ENCODE measurements around the gene PDGFRB.

PDGFRB gene

DNA sequence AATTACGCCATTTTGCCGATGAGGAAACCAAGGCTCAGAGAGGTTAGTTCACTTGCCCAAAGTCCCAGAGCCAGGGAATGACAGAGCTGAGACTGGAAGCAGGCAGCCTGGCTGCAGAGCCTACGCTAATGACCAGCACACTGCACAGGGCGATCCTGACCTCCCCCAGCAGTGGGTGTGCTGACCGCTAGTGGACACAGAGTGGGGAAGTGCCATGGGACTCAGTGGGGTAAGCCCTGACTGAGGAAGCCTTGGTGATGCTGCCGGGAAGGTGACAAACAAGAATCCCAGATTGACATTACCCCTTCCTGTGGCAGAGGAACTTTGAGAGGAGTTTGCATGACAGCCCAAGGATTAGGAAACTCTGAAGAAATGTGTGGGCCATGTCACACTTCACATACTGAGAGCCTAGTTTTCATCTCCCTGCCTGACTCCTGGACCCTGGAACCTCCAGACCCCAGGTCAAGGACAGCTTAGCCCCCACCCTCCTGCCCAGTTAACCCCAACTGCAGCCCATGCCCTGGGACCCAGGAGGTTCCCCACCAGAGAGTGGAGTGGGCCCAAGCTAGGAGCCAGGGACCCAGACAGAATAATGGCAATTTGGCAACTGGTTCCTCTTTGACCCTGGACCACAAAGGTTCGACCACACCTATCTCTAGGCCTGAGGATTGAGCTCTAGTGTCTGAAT is 49.6 kb downstream of the PDGFRB start:
- DNase-seq (ENCODE audit: low read depth): no peak
- TF ChIP-seq, protein P1, sequence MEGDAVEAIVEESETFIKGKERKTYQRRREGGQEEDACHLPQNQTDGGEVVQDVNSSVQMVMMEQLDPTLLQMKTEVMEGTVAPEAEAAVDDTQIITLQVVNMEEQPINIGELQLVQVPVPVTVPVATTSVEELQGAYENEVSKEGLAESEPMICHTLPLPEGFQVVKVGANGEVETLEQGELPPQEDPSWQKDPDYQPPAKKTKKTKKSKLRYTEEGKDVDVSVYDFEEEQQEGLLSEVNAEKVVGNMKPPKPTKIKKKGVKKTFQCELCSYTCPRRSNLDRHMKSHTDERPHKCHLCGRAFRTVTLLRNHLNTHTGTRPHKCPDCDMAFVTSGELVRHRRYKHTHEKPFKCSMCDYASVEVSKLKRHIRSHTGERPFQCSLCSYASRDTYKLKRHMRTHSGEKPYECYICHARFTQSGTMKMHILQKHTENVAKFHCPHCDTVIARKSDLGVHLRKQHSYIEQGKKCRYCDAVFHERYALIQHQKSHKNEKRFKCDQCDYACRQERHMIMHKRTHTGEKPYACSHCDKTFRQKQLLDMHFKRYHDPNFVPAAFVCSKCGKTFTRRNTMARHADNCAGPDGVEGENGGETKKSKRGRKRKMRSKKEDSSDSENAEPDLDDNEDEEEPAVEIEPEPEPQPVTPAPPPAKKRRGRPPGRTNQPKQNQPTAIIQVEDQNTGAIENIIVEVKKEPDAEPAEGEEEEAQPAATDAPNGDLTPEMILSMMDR (IDR thresholded peaks at IDR 0.05; ENCODE audit: insufficient read depth, low read depth, low read length, missing control alignments): no peak
- no peak overlapping the region for H3K4me3 ChIP-seq (ENCODE audit: low read length)

DNA sequence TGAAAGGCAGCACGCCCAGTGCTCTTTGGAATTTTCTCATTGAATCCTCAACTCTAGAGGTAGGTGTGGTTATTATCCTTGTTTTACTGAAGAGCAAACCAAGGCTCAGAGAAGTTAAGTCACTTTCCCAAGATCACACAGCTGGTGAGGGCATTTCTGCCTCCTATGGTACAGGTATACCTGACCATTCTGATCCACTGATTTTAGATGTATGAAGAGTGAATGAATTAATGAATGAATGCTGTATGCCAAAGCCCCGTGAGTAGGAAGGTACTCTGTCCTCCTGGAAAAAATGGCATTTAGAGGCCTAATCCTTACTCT is 51.1 kb downstream of the PDGFRB start:
- TF ChIP-seq, protein P1 (IDR thresholded peaks at IDR 0.05; ENCODE audit: insufficient read depth, low read depth, low read length, missing control alignments): no peak
- no peak overlapping the region for H3K4me3 ChIP-seq (ENCODE audit: low read length)
- no peak for DNase-seq (ENCODE audit: low read depth)

DNA sequence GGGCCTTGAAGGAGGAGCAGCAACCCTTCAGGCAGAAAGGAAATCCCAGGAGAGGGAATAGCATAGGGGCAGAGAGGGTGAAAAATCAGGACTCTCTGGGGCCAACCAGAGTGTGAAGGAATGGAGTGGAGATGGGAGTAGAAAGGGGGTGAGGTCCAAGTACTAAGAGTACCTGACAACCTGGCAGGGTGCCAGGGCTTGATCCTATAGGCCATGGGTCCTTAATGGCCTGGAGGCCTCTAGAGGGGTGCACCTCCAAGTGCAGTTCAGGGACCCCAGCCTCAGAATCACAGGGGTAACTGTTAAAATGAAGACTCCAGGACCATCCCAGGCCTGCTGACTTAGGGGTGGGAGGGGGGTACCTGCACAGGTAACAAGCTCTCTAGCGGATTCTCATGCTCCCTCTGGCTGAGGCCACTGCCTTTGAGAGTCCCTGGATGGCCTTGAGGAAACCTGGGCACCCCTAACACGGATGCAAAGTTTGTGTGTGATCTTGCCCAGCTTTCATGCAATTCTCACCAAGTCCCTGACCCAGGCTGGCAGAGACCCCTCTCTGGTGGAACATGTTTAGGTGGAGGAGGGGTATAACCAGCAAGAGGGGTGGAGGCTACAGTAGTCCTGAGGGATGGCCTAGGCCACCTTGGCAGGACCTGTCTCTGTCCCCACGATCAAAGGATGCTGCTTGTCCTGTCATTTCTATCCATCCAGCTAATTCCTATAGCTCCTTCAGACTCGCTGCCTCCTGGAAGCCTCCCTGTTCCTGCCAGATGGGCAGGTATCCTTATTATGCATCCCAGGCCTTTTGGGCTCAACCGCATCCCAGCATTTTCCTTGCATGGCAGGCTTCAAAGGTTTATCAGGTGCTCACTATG is 51.7 kb downstream of the PDGFRB start:
- H3K4me3 ChIP-seq (ENCODE audit: low read length): no peak overlapping the region
- DNase-seq (ENCODE audit: low read depth): no peak
- TF ChIP-seq, protein P1 (IDR thresholded peaks at IDR 0.05; ENCODE audit: insufficient read depth, low read depth, low read length, missing control alignments): no peak

DNA sequence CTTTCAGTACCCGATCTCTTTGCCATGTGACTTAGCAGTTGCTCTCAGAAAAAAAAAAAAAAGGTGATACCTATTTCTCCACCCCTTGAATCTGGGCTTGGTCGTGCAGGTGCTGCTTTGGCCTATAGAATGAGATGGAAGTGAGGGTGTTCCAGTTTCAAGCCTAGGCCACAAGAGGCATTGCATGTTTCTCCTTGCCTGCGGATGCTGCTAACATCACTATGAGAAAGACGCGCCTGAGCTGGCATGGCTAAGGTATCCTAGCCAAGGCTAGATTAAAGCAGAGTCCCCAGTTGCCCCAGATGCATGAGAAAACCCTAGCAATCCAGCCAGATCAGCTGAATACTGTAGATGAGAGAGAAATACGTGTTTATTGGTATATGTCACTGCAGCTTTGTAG is 54.6 kb downstream of the PDGFRB start:
- no peak for DNase-seq (ENCODE audit: low read depth)
- TF ChIP-seq, protein P1 (IDR thresholded peaks at IDR 0.05; ENCODE audit: insufficient read depth, low read depth, low read length, missing control alignments): no peak
- no peak overlapping the region for H3K4me3 ChIP-seq (ENCODE audit: low read length)

DNA sequence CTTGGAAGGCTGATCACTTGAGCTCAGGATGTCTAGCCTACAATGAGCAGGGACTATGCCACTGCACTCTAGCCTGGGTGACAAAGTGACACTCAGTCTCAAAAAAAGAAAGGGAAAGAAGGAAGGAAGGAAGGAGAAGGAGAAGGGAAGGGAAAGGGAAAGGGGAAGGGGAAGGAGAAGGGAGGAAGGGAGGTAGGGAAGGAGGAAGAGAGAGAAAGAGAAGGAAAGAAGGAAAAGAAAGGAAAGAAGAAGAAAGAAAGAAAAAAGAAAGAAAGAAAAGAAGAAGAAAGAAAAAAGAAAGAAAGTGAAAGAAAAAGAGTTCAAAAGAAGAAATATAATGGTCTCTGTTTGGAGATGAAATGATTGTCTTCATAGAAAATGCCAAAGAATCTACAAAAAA is 58.5 kb downstream of the PDGFRB start:
- TF ChIP-seq, protein P1 (IDR thresholded peaks at IDR 0.05; ENCODE audit: insufficient read depth, low read depth, low read length, missing control alignments): no peak
- no peak for DNase-seq (ENCODE audit: low read depth)

DNA sequence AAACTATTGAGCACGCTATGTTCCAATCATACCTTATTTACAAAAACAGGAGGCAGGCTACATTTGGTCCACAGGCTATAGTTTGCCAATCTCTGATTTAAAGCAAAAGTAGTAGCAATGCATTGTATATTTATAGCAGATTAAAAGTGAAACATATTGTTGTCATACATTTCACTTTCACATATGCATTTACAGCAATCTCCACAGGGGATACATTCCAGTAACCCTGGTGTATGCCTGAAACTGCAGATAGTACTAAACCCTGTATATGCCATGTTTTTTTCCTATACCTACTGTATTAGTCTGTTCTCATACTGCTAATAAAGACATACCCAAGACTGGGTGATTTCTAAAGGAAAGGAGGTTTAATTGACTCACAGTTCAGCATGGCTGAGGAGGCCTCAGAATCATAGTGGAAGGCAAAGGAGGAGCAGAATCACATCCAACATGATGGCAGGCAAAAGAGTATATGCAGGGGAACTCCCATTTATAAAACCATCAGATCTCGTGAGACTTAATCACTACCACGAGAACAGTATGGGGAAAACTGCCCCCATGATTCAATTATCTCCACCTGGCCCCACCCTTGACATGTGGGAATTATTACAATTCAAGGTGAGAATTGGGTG is 63.4 kb downstream of the PDGFRB start:
- DNase-seq (ENCODE audit: low read depth): no peak
- TF ChIP-seq, protein P1 (IDR thresholded peaks at IDR 0.05; ENCODE audit: insufficient read depth, low read depth, low read length, missing control alignments): no peak
- no peak overlapping the region for H3K4me3 ChIP-seq (ENCODE audit: low read length)

More for the DNA sequence above, 58.5 kb downstream of the PDGFRB start:
- H3K4me3 ChIP-seq (ENCODE audit: low read length): no peak overlapping the region
